ENCODE results near the gene TAF1A.
"Not testable (repeated sequence)": the region's sequence is repeated elsewhere in the genome, so short reads cannot be mapped to it uniquely, and the experiment has no call there.

TAF1A gene

DNA sequence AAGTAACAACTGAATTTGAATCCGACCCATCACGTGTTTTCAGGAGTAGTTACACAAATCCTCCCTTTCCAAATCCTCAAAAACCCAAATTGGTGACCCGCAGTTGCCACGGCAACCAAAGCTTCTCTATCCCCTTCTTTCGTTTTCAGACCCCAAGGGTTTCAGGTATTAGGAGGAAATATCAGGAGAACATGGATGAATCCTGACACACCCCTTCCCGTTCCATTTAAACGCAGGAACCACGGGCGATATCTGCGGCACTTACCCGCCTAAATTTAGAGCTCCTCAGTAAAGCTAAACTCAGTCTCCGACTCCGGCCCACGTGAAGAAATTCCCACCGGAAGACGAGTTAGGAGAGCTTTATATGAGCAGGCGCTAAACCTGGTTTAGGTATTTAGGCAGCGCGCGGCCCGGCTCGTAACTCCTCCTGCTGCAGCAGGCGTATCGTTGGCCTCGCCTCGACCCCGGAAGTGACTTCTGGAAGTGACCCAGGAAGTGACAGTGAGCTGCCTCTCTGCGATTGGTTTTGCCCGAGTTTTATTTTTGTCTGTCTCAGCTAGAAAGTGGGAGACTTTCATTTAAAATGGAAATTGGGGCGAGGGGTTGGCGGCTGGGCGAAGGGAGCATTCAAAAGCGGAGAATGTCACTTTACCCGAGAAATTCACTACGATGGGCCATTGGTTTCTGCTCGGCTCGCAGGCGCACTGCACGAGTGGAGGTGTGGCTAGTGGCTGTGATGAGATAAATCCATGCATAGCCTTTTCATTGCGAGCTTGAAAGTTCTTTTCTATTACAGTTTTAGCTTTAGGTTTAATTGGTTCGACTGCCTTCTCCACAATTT is at the start of gene TAF1A:
TSS of gene TAF1A (minus strand) at position 472 of the 841 bp plus-strand sequence.
- DNase-seq, result peak; percentile 79

DNA sequence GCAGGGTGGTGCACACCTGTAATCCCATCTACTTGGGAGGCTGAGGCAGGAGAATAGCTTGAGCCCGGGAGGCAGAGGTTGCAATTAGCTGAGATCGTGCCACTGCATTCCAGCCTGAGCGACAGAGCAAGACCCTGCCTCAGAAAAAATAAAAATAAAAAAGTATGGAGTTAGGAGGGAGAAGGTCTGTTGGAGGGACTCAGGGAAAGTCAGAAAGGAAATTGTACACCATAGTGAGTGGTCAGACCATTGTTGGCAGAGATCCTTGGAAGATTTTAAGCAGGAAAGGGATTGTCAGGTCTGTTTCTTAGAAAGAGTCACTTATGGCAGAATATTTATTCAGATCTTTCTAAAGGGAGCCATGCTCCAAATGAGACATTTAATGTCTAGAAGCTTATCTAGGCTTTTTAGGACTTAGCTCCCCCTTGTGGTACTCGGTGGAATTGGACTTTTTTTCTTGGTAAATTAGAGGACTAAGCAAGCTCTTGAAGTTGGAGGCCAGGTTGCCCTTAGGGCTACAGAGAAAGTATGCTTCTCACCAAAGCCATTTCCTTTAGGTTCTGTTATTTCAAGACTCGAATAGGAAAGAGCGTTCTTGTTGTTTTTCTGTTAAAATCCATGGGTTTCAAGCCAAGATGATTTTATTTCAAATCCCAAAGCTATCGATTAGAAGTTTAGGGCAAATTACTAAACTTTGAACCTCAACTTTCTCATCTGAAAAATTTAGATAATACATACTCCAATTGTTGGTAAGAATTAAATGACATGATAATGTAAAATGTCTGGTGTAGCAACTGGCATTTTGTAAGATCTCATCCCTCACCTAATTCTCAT is 44.7 kb upstream of the TAF1A start:
- peak; percentile 81 for DNase-seq

DNA sequence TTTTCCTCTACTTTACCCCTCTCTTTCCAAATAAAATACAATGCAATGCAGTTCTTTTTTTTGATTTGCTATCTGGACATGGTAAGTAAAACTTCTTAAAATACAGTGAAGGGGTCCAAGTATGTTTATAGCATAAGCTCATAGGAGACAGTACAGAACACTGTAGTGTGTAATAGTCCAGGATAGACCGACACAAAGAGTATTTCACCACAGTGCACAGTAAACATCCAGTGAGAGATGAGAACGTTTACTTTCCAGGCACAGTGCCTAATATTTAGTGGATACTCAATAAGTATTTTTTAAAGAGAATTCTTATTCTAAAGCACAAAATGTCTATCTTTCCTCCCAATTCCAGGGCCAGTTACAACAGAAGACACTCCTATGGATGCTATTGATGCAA is 43.0 kb upstream of the TAF1A start:
- no peak for DNase-seq

DNA sequence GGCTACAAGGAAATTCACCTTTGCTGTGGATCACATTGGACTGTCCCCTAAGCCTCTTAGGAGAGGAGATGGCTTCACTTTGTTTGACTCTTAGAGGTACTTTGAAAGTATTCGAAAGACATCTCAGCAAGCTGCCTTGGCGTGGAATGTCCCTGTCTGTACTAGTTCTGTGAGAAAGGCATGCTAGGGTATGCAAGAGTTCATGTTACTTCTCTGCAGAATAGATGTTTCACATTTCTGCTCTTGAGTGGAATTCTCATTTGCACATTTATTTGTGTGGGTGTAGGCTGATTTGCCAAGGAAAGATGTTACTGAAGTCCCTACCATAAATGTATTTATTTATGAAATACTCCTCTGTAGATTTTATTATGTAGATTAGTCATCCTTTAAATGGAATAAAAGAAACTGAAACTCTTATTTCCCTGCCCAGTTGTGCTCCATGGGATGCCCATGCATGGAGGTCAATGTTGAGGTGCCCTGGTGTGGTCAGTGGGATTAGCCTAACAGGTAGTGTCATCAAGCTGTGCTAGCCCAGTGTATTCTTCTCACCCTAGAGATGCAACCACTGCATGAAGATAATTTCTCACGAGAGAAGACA is 42.0 kb upstream of the TAF1A start:
- DNase-seq, result no peak

DNA sequence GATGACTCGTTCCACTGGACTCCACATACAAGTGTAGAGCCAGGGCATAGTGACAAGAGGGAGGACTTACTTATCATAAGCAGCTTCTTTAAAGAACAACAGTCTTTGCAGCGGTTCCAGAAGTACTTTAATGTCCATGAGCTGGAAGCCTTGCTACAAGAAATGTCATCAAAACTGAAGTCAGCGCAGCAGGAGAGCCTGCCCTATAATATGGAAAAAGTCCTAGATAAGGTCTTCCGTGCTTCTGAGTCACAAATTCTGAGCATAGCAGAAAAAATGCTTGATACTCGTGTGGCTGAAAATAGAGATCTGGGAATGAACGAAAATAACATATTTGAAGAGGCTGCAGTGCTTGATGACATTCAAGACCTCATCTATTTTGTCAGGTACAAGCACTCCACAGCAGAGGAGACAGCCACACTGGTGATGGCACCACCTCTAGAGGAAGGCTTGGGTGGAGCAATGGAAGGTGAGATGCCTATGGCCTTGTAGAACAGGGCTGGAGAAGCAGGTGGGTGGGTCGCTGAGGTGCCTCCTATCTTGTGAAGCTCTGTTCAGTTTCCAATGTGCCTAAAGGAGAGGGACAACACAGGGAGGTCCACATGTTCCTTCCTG is 40.3 kb upstream of the TAF1A start:
- no peak for DNase-seq

DNA sequence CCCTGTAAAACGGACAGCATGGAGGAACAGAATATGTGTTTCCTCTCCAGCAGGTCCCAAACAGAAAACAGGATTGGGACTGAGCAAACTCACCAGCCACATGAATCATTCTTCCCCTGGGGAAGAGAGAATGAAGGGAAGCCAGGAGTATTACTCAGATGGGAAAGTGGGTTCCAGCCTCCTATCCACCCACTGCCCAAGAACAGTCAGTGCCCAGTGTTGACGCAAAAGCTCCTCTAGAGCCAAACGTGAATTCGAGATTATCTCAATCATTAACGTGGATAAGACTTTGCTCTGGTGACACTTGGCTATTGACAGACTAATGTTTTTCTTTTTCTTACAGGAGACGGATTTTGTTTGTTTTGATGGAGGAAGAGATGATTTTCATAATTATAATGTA is 37.5 kb upstream of the TAF1A start:
- DNase-seq, result no peak

DNA sequence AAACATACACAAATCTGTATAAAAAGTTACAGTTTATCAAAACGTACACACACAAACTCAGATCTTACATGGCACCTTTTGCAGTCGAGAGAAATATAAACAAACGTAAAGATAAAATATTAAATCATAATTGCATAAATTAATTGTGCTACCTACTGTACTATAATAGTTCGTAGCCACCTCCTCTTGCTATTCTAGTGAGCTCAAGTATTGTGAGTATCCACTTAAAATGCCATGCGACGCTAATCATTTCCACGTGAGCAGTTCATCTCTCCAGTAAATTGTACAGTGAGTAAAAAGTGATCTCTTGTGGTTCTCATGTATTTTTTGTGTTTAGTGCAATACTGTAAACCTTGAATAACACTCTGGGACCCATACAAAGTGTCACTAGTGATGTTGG is 34.5 kb upstream of the TAF1A start:
- no peak for DNase-seq

DNA sequence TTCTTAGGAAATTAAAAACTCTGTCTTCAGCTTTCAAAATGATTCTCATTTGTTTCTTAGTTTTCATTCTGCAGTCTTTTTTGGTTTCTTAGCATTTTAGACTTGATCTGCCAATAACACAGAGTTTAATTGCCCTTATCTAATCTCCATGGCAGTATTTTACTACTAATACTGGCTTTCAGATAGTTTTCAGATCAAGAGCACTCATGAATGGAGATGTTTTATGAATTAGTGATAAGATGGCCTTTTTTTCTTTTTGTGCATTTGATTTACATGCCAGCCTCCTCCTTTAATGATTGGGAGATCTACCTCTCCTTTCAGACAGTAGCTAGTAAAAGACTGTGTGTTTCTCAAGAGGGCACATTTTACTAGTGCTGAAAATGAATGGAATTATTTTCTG is 33.7 kb upstream of the TAF1A start:
- DNase-seq, result no peak

DNA sequence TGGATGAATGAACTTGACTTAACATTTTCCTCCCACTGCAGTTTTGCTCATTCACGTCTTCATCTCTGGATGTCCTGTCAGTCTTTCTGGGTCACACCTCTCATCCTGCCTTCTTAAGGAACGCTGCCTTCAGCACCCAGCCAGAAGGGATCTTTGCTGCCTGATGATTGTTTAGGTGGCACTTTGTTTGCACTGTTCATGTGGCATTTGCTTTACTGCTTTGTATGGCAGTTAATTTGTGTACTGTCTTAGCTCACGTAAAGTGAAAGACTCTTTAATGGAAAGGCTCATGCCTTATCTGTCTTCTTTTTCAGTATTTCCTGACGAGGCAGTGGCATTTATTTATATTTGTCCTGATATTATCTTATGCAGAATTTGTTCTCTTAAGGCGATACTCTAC is 33.0 kb upstream of the TAF1A start:
- no peak for DNase-seq

DNA sequence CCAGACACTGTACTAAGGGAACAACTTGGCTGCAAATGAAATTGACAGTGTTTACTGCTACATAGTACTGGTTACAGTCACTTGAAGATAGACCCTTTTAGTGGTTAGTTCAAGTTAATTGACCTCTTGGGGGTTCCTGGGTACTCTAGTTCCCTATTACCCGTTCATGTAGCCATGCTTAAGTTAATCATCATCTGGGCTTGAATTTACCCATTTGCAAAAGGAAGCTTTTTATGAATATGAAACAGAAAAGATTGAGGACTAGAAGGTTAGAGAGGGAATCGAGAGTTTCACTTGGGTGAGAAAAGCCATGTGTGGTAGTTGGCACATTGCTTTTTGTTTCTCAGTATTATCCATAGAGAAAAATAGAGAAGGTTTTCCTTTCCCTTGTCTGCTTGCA is 30.8 kb upstream of the TAF1A start:
- no peak for DNase-seq

DNA sequence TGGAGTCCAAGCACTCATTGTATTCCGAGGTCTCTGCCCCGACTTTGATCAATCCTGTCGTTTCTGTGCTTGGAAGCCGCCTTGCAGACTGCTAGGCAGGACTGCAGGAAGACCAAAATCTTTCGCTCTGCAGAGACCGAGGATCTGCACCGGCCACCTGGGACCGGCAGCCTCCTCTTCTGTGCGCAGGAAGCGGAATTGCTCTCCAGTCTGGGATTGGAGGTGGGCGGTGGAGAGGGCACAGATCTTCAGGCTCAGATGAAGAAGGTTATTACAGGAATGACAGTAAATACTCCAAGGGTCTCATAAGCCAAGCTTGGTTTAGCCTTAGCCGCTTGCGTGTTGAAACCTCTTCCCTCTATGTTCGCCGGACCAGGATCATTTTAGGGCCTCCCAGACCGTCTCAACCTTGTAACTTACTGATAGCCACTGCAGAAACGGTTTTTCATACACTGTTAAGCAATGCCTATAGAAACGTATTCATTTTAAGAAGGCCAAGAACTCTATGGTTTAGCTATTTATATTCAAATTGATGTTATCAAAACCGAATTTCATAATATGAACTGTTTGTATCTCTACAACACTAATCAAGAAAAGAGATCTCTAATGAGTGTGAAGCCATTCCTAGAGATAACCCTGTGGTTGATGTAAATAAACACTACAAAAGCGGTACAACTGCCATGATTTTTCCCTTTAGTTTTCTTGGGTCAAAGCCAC is 29.3 kb upstream of the TAF1A start:
- DNase-seq, result no peak

DNA sequence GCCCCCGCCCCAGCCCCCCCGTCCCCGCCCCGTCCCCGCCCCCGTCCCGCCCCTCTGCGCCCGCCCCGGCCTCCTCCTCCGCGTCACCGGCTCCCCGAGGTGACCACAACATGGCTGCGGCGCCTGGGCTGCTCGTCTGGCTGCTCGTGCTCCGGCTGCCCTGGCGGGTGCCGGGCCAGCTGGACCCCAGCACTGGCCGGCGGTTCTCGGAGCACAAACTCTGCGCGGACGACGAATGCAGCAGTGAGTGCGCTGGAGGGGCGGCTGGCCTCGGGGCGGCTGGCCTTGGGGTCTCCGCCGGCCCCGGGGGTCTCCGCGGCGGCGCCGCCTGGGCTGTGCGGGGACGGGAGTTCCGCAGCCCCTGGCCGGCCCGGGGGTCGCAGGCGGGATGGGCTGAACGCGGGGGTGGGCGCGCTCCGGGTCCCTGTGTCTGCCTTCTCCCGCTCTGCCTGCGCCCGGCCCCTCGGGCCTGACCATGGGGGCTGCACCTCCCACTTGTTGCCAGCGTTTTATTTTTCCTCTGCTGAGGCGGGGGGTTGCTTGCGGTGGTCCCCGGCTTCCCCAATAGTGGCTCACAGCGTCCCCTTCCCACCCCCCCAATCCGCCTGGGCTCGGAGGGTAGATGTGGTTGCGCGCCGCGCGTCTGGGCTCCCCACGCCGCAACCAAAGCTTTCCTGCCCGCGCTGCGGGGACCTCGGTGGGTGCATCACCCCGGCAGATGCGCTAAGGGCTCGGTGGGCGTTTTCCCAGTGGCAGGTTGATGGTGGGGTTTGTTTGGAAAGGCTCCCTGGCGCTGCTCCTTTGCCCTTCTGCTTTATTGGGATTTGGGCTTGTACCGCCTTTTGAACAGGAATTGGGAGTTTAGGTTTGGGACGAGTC is 28.5 kb upstream of the TAF1A start, which contains the start of gene MIA3:
TSS of gene MIA3 (plus strand) at position 97 of the 879 bp plus-strand sequence. CDS start at position 111, 14 bp downstream.
- DNase-seq, result peak; percentile 53

DNA sequence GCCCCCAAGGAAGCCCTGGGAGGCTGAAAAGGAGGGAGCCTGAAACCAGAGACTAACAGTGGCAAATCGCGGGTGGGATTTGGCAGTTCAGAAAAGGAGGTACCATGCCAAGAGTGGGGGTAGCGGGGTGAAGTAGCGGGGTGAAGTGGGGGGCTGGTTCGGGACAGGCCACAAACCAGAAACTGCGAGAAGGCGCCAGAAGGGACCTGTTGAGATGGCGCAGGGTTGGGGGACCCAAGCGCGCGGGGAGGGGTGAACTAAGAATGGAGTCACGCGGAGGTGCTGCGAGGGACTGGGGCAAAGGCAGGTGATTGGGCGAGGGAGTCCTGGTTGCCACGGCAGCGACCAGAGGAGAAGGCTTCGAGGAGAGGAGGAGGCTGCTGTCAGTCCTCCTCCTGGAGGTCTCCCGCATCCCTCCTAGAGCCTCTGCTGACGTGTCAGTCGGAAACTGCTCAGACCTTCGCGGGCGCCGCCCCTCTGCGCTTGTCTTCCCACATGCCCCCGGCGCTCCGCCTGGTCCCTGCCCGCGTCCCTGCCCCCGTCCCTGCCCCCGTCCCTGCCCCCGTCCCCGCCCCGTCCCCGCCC is 27.7 kb upstream of the TAF1A start:
- peak; percentile 79 for DNase-seq

DNA sequence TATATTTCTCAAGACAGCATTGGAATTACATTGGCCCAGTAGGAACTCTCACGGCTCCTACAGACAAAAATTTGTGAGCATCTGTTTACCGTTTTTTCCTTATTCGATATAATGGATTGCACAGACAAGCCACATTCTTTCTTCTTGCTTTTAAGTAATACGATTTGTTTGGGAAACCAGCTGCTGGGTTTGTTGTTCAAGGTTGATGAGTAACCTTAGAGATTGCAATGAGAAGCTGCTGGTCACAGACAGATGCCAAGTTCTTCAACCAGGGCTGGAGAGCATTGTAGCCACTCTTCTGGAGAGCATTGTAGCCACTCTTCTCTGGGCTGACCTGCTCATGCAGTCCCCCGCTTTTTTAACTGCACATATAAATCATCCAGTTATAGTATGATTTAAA is 26.8 kb upstream of the TAF1A start:
- DNase-seq, result no peak

DNA sequence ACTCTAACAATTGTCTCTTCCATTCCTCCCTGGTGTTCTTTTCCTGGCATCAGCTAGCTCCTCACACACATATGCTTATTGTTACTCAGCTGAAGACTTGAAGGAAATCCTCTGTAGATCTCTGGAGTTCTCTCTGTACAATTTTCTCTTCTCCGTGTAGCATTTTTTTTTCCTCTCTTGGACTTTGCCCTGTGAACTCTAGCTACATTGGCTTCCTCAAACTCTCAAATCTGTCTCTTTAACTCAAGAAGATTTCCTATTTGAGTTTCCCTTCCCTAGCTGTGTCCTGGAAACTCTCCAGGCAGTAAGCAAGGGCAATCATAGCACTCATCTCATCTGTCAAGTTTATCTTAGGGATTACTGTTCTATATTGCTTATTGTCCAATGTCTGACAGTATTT is 23.9 kb upstream of the TAF1A start:
- DNase-seq, result no peak

DNA sequence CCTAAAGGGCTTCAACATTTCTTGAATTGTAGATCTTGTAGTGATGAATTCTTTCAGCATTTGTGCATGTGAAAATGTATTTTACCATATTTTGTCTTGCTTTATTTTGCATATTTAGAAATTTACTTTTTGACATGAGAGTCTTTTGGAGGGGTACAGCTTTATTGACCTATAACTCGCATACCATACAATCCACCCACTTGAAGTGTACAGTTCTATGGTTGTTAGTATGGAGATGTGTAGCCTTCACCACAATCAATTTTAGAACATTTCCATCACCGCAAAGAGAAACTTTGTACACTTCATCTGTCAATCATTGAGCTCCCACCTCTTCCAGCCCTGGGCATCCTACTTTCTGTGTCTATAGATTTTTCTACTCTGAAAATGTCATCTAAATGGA is 21.0 kb upstream of the TAF1A start:
- no peak for DNase-seq

DNA sequence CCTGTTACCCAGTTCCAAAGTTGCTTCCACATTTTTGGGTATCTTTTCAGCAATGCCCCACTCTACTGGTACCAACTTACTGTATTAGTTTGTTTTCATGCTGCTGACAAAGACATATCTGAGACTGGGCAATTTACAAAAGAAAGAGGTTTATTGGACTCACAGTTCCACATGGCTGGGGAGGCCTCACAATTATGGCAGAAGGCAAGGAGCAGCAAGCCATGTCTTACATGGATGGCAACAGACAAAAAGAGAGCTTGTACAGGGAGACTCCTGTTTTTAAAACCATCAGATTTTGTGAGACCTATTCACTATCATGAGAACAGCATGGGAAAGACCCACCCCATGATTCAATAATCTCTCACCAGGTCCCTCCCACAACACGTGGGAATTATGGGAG is 19.4 kb upstream of the TAF1A start:
- not testable (repeated sequence) for DNase-seq

DNA sequence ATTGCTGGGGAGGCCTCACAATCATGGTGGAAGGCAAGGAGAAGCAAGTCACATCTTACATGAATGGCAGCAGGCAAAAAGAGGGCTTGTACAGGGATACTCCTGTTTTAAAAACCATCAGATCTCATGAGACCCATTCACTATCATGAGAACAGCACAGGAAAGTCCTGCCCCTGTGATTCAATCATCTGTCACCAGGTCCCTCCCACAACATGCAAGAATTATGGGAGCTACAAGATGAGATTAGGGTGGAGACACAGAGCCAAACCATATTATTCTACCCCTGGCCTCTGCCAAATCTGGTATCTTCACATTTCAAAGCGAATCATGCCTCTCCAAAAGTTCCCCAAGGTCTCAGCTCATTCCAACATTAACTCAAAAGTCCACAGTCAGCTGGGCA is 17.0 kb upstream of the TAF1A start:
- DNase-seq, result no peak

DNA sequence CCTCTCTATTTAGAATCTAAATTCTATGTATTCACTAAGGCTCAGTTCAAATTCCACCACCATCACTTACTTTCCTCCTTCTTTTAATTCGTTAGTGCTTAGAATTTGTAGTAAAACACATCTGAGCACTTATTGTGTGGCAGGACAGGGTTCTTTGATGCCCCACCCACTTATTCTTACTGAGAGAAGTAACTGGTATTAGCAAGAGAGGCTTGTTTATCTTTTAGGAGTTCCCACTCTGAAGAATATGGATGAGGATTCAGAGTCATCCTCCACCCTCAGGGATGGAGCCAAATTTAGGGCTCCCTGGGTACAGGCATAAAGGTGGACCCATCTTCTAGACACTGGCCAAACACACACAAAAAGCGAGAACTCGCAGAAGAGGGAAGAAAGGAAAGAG is 11.5 kb upstream of the TAF1A start:
- no peak for DNase-seq

DNA sequence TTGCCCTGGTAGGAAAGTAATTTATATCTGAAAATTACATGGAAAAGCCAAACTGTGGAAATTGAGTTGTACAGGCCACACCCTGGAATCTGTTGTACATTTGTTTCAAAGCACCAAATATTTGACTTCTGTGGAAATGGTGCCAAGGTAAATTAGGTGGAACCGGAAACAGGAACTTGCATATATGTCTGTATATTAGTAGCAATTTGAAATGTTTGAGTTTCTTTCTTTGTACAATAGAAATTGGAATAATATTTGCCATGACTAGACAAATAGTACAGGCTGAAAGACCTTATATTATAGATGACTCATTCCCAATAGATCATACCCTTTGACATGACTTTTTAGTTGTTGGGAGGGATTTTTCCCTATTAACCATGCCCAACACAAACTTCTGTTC is 10.5 kb upstream of the TAF1A start:
- DNase-seq, result no peak

DNA sequence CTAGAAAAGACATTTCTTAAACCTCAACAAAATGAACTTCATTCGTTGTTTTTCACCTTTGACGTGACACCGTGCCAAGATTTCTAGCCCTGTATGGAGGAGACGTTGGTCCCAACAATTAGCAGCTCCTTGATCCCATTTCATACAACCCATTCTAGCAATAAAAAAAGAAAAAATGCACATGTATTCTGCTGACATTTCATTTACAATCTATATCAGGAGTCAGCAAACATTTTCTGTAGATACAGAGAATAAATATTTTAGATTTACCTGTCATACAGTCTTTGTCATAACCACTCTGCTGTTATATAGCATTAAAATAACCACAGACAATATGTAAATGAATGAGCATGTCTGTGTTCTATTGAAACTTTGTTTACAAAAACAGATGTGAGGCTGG is 7.0 kb upstream of the TAF1A start:
- no peak for DNase-seq
